Measurements from ENCODE around the gene RNU6-8.
A peak's percentile ranks its signal among the peaks of the same experiment; 100 is the strongest.

GRCh38 chr14:32252030-32252670, 49.1 kb upstream of the RNU6-8 start:
- TF ChIP-seq POLR2A (IDR thresholded peaks at IDR 0.05) (no peak), CTCF (IDR thresholded peaks at IDR 0.05) (peak; percentile 66 to 90 (median 83))
